H1 (cell line): ENCODE results near the gene MTMR6. TPM values are rescaled to one million over a fixed set of nuclear protein-coding genes. Genes with fewer than 3 reads are reported as not detected.

Source experiments
- CTCF ChIA-PET: fragments of 300-600 bp; sonication (Branson Sonifier 250); formaldehyde crosslinking; loops from one replicate; lab custom pipeline; 2021; ENCODE audit not compliant: partially characterized antibody; lab: Charles Lee
- POLR2A ChIA-PET: fragments of 300-600 bp; sonication (Branson Sonifier 250); formaldehyde crosslinking; loops from one replicate; lab custom pipeline; 2021; ENCODE audit warnings: inconsistent platforms; ENCODE audit not compliant: partially characterized antibody; lab: Charles Lee
- DNase-seq, 2 experiments: peaks; one replicate each; pipeline versions ENCODE4 v3.0.0 to v3.0.0-alpha.2; 2010 to 2022; ENCODE audit warnings: low spot score in 2 of 2, low read depth in 1 of 2, mixed read lengths in 1 of 2
- FAIRE-seq: peaks from 2 replicates; lab custom pipeline; 2011; peaks lifted over from hg19 to GRCh38; lab: Jason Lieb, UNC
- H2AFZ ChIP-seq: 2 replicates; pipeline ENCODE4 v1.8.1; 2012; ENCODE audit warnings: low read length, inconsistent platforms
- H2AK5ac ChIP-seq: 2 replicates; pipeline ENCODE4 v1.6.1; 2013; ENCODE audit warnings: low read depth, low read length
- H2BK120ac ChIP-seq: replicated peaks from 2 replicates; pipeline ENCODE3; 2013; ENCODE audit warnings: low read depth, low read length, inconsistent platforms
- H2BK12ac ChIP-seq: 2 replicates; pipeline ENCODE4 v1.6.1; 2013; ENCODE audit warnings: low read depth, low read length
- H2BK15ac ChIP-seq: 2 replicates; pipeline ENCODE4 v1.6.1; 2013; ENCODE audit warnings: low read length
- H2BK20ac ChIP-seq: 2 replicates; pipeline ENCODE4 v1.6.1; 2013; ENCODE audit warnings: low read length
- H2BK5ac ChIP-seq: 2 replicates; pipeline ENCODE4 v1.6.1; 2013; ENCODE audit warnings: low read depth, low read length
- H3K14ac ChIP-seq: 2 replicates; pipeline ENCODE4 v1.6.1; 2013; ENCODE audit warnings: inconsistent platforms; ENCODE audit not compliant: insufficient read length
- H3K18ac ChIP-seq: 2 replicates; pipeline ENCODE4 v1.6.1; 2013; ENCODE audit warnings: low read length; ENCODE audit errors: extremely low read depth
- H3K23ac ChIP-seq: 2 replicates; pipeline ENCODE4 v1.6.1; 2013; ENCODE audit warnings: inconsistent platforms; ENCODE audit not compliant: insufficient read length
- H3K23me2 ChIP-seq: 2 replicates; pipeline ENCODE4 v1.6.1; 2013; ENCODE audit warnings: low read depth, low read length
- H3K27ac ChIP-seq: 2 replicates; pipeline ENCODE4 v1.6.1; 2011; ENCODE audit warnings: low read depth, low read length, inconsistent platforms
- H3K27me3 ChIP-seq, 4 experiments: replicated peaks in 1 of 4; 1 replicate in 1 of 4; 2 replicates in 3 of 4; pipeline versions ENCODE4 v1.6.1 to v1.8.1; 2011 to 2013; ENCODE audit warnings: low read length in 3 of 4, mild to moderate bottlenecking in 3 of 4, inconsistent platforms in 2 of 4, mixed read lengths in 2 of 4, moderate library complexity in 1 of 4; ENCODE audit not compliant: control insufficient read depth in 3 of 4, insufficient read depth in 3 of 4; ENCODE audit errors: extremely low read depth in 1 of 4
- H3K36me3 ChIP-seq, 4 experiments: 2 replicates each; pipeline versions ENCODE4 v1.6.1 to v1.8.1; 2011 to 2013; ENCODE audit warnings: mild to moderate bottlenecking in 4 of 4, low read length in 3 of 4, moderate library complexity in 2 of 4, control low read depth in 1 of 4, inconsistent platforms in 1 of 4; ENCODE audit not compliant: insufficient read depth in 4 of 4, control insufficient read depth in 2 of 4
- H3K4ac ChIP-seq: replicated peaks from 2 replicates; pipeline ENCODE3; 2013; ENCODE audit warnings: low read length, low read depth, mixed read lengths, inconsistent platforms; ENCODE audit not compliant: insufficient read length
- H3K4me1 ChIP-seq, 4 experiments: replicated peaks in 1 of 4; 1 replicate in 1 of 4; 2 replicates in 3 of 4; pipeline versions ENCODE4 v1.6.1 to v1.8.1; 2011 to 2013; ENCODE audit warnings: low read length in 3 of 4, inconsistent platforms in 2 of 4, mixed read lengths in 1 of 4; ENCODE audit not compliant: insufficient read depth in 4 of 4, control insufficient read depth in 3 of 4
- H3K4me2 ChIP-seq, 2 experiments: 2 replicates each; pipeline versions ENCODE4 v1.6.1 to v1.8.1; 2011 to 2013; ENCODE audit warnings: low read depth in 2 of 2, low read length in 2 of 2, control low read depth in 1 of 2, inconsistent platforms in 1 of 2, mild to moderate bottlenecking in 1 of 2; ENCODE audit not compliant: insufficient read depth in 1 of 2
- H3K4me3 ChIP-seq, 4 experiments: fragments of 200-600, 300-600 bp in 1 of 4; sonication (generic), shearing (Covaris generic), sonication (Bioruptor Twin) in 1 of 4; 2 replicates each; pipeline versions ENCODE4 v1.5.1 to v1.8.1; 2011 to 2016; ENCODE audit warnings: low read length in 4 of 4, low read depth in 3 of 4, control low read depth in 2 of 4, inconsistent platforms in 2 of 4, mild to moderate bottlenecking in 2 of 4, mixed read lengths in 1 of 4, moderate library complexity in 1 of 4; ENCODE audit not compliant: insufficient read depth in 2 of 4; ENCODE audit errors: extremely low read depth in 1 of 4
- H3K56ac ChIP-seq: replicated peaks from 2 replicates; pipeline ENCODE3; 2013; ENCODE audit warnings: low read depth, mild to moderate bottlenecking, mixed read lengths, low read length, inconsistent platforms; ENCODE audit not compliant: insufficient read length
- H3K79me1 ChIP-seq: 2 replicates; pipeline ENCODE4 v1.6.1; 2013; ENCODE audit warnings: low read depth, low read length, control low read depth
- H3K79me2 ChIP-seq, 2 experiments: 2 replicates each; pipeline versions ENCODE4 v1.6.1 to v1.8.1; 2012 to 2013; ENCODE audit warnings: low read length in 2 of 2, mild to moderate bottlenecking in 2 of 2, inconsistent platforms in 1 of 2; ENCODE audit not compliant: insufficient read depth in 2 of 2, control insufficient read depth in 1 of 2
- H3K9ac ChIP-seq, 4 experiments: replicated peaks in 1 of 4; 1 replicate in 1 of 4; 2 replicates in 3 of 4; pipeline versions ENCODE4 v1.6.1 to v1.8.1; 2011 to 2013; ENCODE audit warnings: low read depth in 3 of 4, low read length in 3 of 4, control low read depth in 2 of 4, mild to moderate bottlenecking in 2 of 4, moderate library complexity in 2 of 4, inconsistent platforms in 1 of 4; ENCODE audit errors: extremely low read depth in 1 of 4
- H3K9me3 ChIP-seq, 2 experiments: 2 replicates each; pipeline versions ENCODE4 v1.6.1 to v1.8.1; 2012 to 2013; ENCODE audit warnings: mild to moderate bottlenecking in 2 of 2, moderate library complexity in 2 of 2, control low read depth in 1 of 2, inconsistent platforms in 1 of 2, low read depth in 1 of 2, low read length in 1 of 2, mixed read lengths in 1 of 2; ENCODE audit not compliant: insufficient read depth in 2 of 2
- H4K20me1 ChIP-seq, 2 experiments: replicated peaks in 1 of 2; 2 replicates each; pipeline versions ENCODE3 to v1.8.1; 2011 to 2013; ENCODE audit warnings: inconsistent platforms in 2 of 2, low read length in 2 of 2, mild to moderate bottlenecking in 1 of 2; ENCODE audit not compliant: insufficient read depth in 2 of 2, control insufficient read depth in 1 of 2
- H4K5ac ChIP-seq: 2 replicates; pipeline ENCODE4 v1.6.1; 2013; ENCODE audit warnings: low read length, low read depth, mixed read lengths, inconsistent platforms; ENCODE audit not compliant: insufficient read length
- H4K8ac ChIP-seq: 2 replicates; pipeline ENCODE4 v1.8.0; 2013; ENCODE audit warnings: mild to moderate bottlenecking, moderate library complexity, low read length, inconsistent platforms; ENCODE audit not compliant: insufficient read depth; ENCODE audit errors: extremely low read depth
- H4K91ac ChIP-seq: replicated peaks from 2 replicates; pipeline ENCODE3; 2013; ENCODE audit warnings: low read length, mixed read lengths, inconsistent platforms; ENCODE audit not compliant: insufficient read length
- CHD2 ChIP-seq: IDR thresholded peaks from 2 replicates; pipeline ENCODE4 v1.6.1; 2012; ENCODE audit warnings: low read length, improper control_type of control experiment
- GABPA ChIP-seq: IDR thresholded peaks from 2 replicates; pipeline ENCODE4 v1.6.1; 2011; ENCODE audit warnings: mild to moderate bottlenecking, low read length, moderate library complexity, borderline replicate concordance; ENCODE audit not compliant: insufficient read depth
- JUND ChIP-seq: IDR thresholded peaks from 2 replicates; pipeline ENCODE4 v1.6.1; 2011; ENCODE audit warnings: mild to moderate bottlenecking, improper control_type of control experiment, low read length
- MAFK ChIP-seq: IDR thresholded peaks from 2 replicates; pipeline ENCODE4 v1.6.1; 2012; ENCODE audit warnings: low read depth, mild to moderate bottlenecking, improper control_type of control experiment, low read length
- MAX ChIP-seq: IDR thresholded peaks from 2 replicates; pipeline ENCODE4 v1.6.1; 2012; ENCODE audit warnings: inconsistent platforms
- POLR2A ChIP-seq, 2 experiments: IDR thresholded peaks; 1 replicate in 1 of 2; 2 replicates in 1 of 2; pipeline ENCODE4 v1.6.1; 2011; ENCODE audit warnings: low read depth in 2 of 2, low read length in 2 of 2, mild to moderate bottlenecking in 2 of 2; ENCODE audit errors: control extremely low read depth in 1 of 2
- SRF ChIP-seq: IDR thresholded peaks from 2 replicates; pipeline ENCODE4 v1.6.1; 2011; ENCODE audit warnings: mild to moderate bottlenecking, low read depth, low read length, moderate library complexity
- ZNF274 ChIP-seq: IDR thresholded peaks from 2 replicates; pipeline ENCODE4 v1.7.0; 2012; ENCODE audit warnings: low read length, borderline replicate concordance; ENCODE audit errors: extremely low read depth
- WGBS, 2 experiments: shearing (Covaris generic) in 1 of 2; methylation state at CpG; one replicate each; pipeline versions ENCODE4 v1.1.6 to v1.1.7; 2013 to 2015; ENCODE audit warnings: low lambda C conversion rate in 2 of 2, mixed read lengths in 2 of 2, inconsistent platforms in 1 of 2, low coverage in 1 of 2, missing lambda C conversion rate in 1 of 2; ENCODE audit not compliant: insufficient replicate concordance in 2 of 2, insufficient coverage in 1 of 2, insufficient read length in 1 of 2; ENCODE audit errors: extremely low coverage in 1 of 2, missing lambda C conversion rate in 1 of 2; 5-methylcytosine and 5-hydroxymethylcytosine counted together
- polyA plus RNA-seq, 7 experiments: library from polyadenylated mRNA; depleted of rRNA in 3 of 7; stranded (reverse) in 5 of 7; unstranded in 2 of 7; fragments of >200 nt in 5 of 7; fragments of 200-250 nt in 2 of 7; gene quantifications; 1 replicate in 5 of 7; 2 replicates in 1 of 7; 4 replicates in 1 of 7; pipeline versions ENCODE4 v1.2.1 to v1.2.3, GENCODE V29; 2011 to 2013; ENCODE audit warnings: missing spikeins in 2 of 7, mixed read lengths in 2 of 7
- total RNA-seq: library from RNA; stranded (reverse); fragmentation: NEBNext Ultra II Directional; extraction: Animal tissue kit (Norgen Biotek cat#: 25700); gene quantifications from 2 replicates; pipeline ENCODE4 v1.2.1, GENCODE V29; 2021

MTMR6 gene
- total and polyA plus RNA-seq, 2 of the 8 experiments (the other 6 are each of a cell fraction or from before 2014, with no cell fraction given), result 2.1 to 8.4 TPM

- Histone ChIP-seq H3K18ac (no peak overlapping the region), H2BK12ac (no peak overlapping the region), H4K5ac (no peak overlapping the region), H2BK120ac (no peak overlapping the region), H2BK5ac (no peak overlapping the region), H3K4ac (no peak overlapping the region), H2BK20ac (no peak overlapping the region), H3K9ac (no peak overlapping the region), H3K9me3 (no peaks in the 10 kb centered on the region), H3K14ac (no peak overlapping the region), H3K79me1 (no peaks in the 10 kb centered on the region), H3K4me1 (no peaks in the 10 kb centered on the region), H3K56ac (no peak overlapping the region), H2AFZ (no peak overlapping the region), H3K23ac (no peak overlapping the region), H4K20me1 (no peaks in the 10 kb centered on the region), H2BK15ac (no peak overlapping the region), H3K23me2 (no peaks in the 10 kb centered on the region), H3K27ac (no peak overlapping the region), H3K4me3 (no peak overlapping the region), H3K27me3 (no peaks in the 10 kb centered on the region), H3K36me3 (no peaks in the 10 kb centered on the region), H3K4me2 (no peak overlapping the region), H2AK5ac (no peak overlapping the region), H4K8ac (no peak overlapping the region), H4K91ac (no peak overlapping the region), H3K79me2 (no peaks in the 10 kb centered on the region)
- TF ChIP-seq GABPA (no peak), MAX (no peak), ZNF274 (no peak), JUND (no peak), SRF (no peak), POLR2A (IDR thresholded peaks at IDR 0.05; ENCODE audit: control extremely low read depth in 1 of 2, low read depth in 2 of 2, low read length in 2 of 2) (no peak), MAFK (no peak), CHD2 (no peak)
- FAIRE-seq (no peak), DNase-seq (no peak)
- ChIA-PET POLR2A (no interaction called here), CTCF (interaction anchor here (0.6 to 0.9 kb wide), 2 partner anchors 31 to 127 kb away, joined by 3 to 4 read pairs; no protein-coding TSS in a partner anchor)
- 0% methylated on average over 1 of the region's 1 CpG; no CpG with 5 or more reads in 1 of the 2 experiments for WGBS, 2 experiments
These were observed 46.3 kb downstream of the MTMR6 start for GRCh38 chr13:25241007-25241406.
